Measurements from ENCODE around the gene LRRC75B. TPM values are rescaled to one million over a fixed set of nuclear protein-coding genes. Genes with fewer than 3 reads are reported as not detected.
A peak's percentile ranks its signal among the peaks of the same experiment; 100 is the strongest.

The LRRC75B gene
- total and polyA plus RNA-seq, 2 of the 13 experiments (the other 11 are each of a cell fraction or from before 2014, with no cell fraction given): 11.8 to 34.8 TPM

- peak; percentile 52 for TF ChIP-seq SP5 (CRISPR knock-in tag; IDR thresholded peaks at IDR 0.05; ENCODE audit: borderline replicate concordance, low read depth)
- TF ChIP-seq TBX2 (CRISPR knock-in tag; IDR thresholded peaks at IDR 0.05; ENCODE audit: borderline replicate concordance): peak; percentile 43; the same call in 1 of the 2 replicates
- TF ChIP-seq IRF2 (CRISPR knock-in tag; IDR thresholded peaks at IDR 0.05): 0 out of 2 replicates have a peak, but pooled peaks have one; percentile 42
- TF ChIP-seq ZNF431 (CRISPR knock-in tag; IDR thresholded peaks at IDR 0.05; ENCODE audit: borderline replicate concordance, low read depth): 0 out of 2 replicates have a peak, but pooled peaks have one; percentile 19
- TF ChIP-seq KLF9 (CRISPR knock-in tag; IDR thresholded peaks at IDR 0.05; ENCODE audit: low read depth): no peak
- TF ChIP-seq ZNF839 (CRISPR knock-in tag; IDR thresholded peaks at IDR 0.05; ENCODE audit: borderline replicate concordance): no peak
- no peak for TF ChIP-seq ZNF562 (CRISPR knock-in tag; IDR thresholded peaks at IDR 0.05; ENCODE audit: borderline replicate concordance)
- peak; percentile 71; the same call in 1 of the 2 replicates for TF ChIP-seq ZBTB43 (CRISPR knock-in tag; conservative IDR thresholded peaks at IDR 0.05)
- TF ChIP-seq ZNF512 (CRISPR knock-in tag; IDR thresholded peaks at IDR 0.05): no peak
- TF ChIP-seq HMGA1 (CRISPR knock-in tag; conservative IDR thresholded peaks at IDR 0.05): no peak
- TF ChIP-seq GABPB1 (CRISPR knock-in tag; IDR thresholded peaks at IDR 0.05): peak; percentile 65
- no peak for TF ChIP-seq ZNF784 (CRISPR knock-in tag; IDR thresholded peaks at IDR 0.05; ENCODE audit: borderline replicate concordance)
- TF ChIP-seq MAZ (IDR thresholded peaks at IDR 0.05; ENCODE audit: borderline replicate concordance, low read depth, low read length): 0 out of 2 replicates have a peak, but pooled peaks have one; percentile 17
- no peak for TF ChIP-seq MAZ (CRISPR knock-in tag; IDR thresholded peaks at IDR 0.05; ENCODE audit: low read depth)
- TF ChIP-seq KAT8 (CRISPR knock-in tag; IDR thresholded peaks at IDR 0.05): peak; percentile 48
- no peak for TF ChIP-seq ZNF530 (CRISPR knock-in tag; IDR thresholded peaks at IDR 0.05; ENCODE audit: low read depth)
- TF ChIP-seq NFKB2 (CRISPR knock-in tag; IDR thresholded peaks at IDR 0.05; ENCODE audit: borderline replicate concordance): no peak
- TF ChIP-seq HNRNPL (IDR thresholded peaks at IDR 0.05; ENCODE audit: low read depth, low read length): peak; percentile 86
- no peak for TF ChIP-seq ZIK1 (CRISPR knock-in tag; IDR thresholded peaks at IDR 0.05; ENCODE audit: borderline replicate concordance, low read depth)
- peak; percentile 52; the same call in 1 of the 2 replicates for TF ChIP-seq ZFX (CRISPR knock-in tag; IDR thresholded peaks at IDR 0.05; ENCODE audit: low read depth)
- no peak for TF ChIP-seq MLLT10 (CRISPR knock-in tag; IDR thresholded peaks at IDR 0.05)
- no peak for TF ChIP-seq KMT2B (CRISPR knock-in tag; IDR thresholded peaks at IDR 0.05)
- 0 out of 2 replicates have a peak, but pooled peaks have one; percentile 33 for TF ChIP-seq SIX1 (CRISPR knock-in tag; IDR thresholded peaks at IDR 0.05; ENCODE audit: borderline replicate concordance)
- no peak; the same call in 1 of the 2 replicates for TF ChIP-seq ZNF607 (CRISPR knock-in tag; IDR thresholded peaks at IDR 0.05; ENCODE audit: borderline replicate concordance)
- TF ChIP-seq ZBTB39 (CRISPR knock-in tag; IDR thresholded peaks at IDR 0.05): 0 out of 2 replicates have a peak, but pooled peaks have one; percentile 25
These were observed 1.1 kb upstream of the LRRC75B start (continued) for GRCh38 chr22:24593836-24594568.

Data from HepG2 (cell line).